ENCODE data around the gene KCTD21.
"Not testable (repeated sequence)": the region's sequence is repeated elsewhere in the genome, so short reads cannot be mapped to it uniquely, and the experiment has no call there.

Gene KCTD21, protein sequence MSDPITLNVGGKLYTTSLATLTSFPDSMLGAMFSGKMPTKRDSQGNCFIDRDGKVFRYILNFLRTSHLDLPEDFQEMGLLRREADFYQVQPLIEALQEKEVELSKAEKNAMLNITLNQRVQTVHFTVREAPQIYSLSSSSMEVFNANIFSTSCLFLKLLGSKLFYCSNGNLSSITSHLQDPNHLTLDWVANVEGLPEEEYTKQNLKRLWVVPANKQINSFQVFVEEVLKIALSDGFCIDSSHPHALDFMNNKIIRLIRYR

DNA sequence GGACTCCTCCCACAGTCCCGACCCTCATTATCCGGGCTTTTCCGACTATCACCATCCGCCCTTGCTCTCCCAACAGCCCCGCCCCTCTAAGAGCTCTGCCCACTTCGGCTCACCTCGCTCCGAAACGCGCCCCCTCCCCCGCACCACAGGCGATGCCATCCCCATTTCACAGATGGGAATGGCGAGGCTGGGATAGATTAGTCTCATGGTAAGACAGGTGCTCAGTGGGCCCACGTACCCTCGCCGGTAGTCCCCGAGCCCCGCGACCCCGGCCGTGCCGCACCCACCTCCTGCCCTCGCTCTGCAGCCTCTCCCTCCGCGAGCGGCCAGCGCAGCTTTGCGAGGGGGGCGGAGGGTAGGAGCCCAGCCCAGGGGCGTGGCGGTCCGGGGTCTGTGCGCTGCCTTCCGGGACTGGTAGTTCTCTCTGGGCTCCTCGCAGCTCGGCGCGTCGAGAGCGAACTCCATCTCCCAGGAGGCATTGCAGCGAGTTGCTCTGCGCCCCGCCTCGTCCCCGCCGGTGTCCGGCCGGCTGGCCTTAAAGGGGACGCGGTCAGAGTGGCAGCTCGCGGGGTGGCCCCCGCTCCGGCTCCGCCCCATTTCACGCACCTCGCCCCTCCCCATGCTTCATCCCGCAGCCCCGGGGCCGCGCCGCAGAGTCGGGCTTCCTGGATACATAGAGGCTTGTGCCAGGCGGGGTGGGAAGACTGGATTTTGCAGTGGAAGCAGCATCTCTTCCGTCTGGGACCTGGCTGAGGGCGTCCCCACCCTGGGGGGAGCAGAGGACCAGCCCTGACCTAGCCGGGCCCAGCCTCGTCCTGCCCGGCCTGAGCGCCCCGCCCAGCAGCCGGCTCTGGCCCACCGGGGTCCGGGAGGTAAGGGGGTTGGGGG is at the start of gene KCTD21, which contains the start of gene USP35:
KCTD21 (minus strand) TSS at position 341 of the 888 bp plus-strand sequence. CDS start 14,072 bp downstream, outside the sequence.
USP35 (plus strand) TSS at position 634 of the 888 bp plus-strand sequence. CDS start 7,327 bp downstream, outside the sequence.
- DNase-seq (ENCODE audit: low read depth) = peak; percentile 81

DNA sequence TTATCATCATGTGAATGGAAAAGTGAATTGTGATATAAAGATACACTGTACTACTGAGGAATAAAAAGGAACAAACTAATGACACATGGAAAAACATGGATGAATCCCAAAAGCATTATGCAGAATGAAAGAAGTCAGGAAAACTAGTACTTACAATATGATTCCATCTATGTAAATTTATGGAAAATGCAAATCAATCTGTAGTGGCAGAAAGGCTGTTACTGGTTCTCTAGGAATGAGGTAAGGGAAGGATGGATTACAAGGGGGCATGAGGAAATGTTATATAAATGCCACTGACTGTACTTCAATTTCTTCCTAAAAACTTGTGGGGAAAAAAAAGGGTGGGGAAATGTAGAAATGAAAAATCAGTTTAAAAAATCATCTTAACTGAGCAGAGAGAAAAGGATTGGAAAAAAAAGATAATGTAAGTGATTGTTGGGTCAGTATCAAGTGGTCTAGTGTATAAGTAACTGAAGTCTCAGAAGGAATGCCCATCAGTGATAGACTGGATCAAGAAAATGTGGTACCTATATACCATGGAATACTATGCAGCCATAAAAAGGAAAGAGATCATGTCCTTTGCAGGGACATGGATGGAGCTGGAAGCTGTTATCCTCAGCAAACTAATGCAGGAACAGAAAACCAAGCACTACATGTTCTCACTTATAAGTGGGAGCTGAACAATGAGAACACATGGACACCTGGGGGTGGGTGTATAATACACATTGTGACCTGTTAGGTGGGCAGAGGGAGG is 49.0 kb upstream of the KCTD21 start:
- no peak for DNase-seq (ENCODE audit: low read depth)

DNA sequence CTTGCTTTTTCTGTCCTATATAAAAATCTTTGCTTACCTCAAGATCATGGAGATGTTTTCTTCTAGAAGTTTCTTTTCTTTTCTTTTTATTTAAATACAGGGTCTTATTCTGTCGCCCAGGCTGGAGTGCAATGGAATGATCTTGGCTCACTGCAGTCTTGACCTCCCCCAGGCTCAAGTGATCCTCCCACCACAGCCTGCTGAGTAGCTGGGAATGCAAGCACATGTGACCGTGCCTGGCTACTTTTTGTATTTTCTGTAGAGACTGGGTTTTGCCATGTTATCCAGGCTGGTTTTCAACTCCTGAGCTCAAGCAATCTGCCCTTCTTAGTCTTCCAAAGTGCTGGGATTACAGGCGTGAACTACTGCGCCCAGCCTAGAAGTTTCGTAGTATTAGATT is 45.6 kb upstream of the KCTD21 start:
- no peak for DNase-seq (ENCODE audit: low read depth)

DNA sequence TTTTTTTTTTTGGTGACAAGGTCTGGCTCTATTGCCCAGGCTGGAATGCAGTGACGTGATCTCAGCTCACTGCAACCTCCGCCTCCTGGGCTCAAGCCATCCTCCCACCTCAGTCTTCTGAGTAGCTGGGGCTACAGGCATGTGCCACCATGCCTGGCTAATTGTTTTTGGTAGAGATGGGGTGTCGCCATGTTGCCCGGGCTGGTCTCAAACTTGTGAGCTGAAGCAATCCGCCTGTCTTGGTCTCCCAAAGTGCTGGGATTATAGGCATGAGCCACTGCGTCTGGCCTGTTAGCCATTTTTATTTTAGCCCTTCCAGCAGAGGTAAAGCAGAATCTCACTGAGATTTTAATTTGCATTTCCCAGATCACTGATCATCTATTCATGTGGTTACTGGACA is 44.6 kb upstream of the KCTD21 start:
- DNase-seq (ENCODE audit: low read depth) = not testable (repeated sequence)

DNA sequence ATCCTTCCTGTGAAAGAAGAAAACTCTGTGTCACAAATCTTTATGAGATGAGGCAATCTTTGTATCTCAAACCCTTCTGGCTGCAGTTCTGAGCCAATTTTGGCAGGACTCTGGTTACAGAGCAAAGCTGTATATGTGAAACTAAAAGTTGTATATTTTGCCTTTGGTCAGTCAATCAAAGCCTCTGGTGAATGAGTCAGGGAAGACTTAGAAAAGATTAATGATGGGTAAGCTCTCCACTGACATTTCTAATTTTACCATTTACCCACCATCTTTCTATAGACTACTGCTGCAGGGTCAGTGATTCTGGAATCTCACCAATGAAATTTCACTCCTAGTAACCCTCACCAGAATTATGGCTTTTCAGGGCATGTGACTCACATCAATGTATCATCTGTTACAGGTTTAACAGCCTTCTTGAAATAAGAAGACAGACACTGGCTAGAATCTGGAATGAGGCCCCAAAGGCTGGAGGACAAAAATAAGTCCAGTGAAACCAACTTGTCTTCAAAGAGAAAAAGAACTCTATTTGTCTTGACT is 43.6 kb upstream of the KCTD21 start:
- no peak for DNase-seq (ENCODE audit: low read depth)

DNA sequence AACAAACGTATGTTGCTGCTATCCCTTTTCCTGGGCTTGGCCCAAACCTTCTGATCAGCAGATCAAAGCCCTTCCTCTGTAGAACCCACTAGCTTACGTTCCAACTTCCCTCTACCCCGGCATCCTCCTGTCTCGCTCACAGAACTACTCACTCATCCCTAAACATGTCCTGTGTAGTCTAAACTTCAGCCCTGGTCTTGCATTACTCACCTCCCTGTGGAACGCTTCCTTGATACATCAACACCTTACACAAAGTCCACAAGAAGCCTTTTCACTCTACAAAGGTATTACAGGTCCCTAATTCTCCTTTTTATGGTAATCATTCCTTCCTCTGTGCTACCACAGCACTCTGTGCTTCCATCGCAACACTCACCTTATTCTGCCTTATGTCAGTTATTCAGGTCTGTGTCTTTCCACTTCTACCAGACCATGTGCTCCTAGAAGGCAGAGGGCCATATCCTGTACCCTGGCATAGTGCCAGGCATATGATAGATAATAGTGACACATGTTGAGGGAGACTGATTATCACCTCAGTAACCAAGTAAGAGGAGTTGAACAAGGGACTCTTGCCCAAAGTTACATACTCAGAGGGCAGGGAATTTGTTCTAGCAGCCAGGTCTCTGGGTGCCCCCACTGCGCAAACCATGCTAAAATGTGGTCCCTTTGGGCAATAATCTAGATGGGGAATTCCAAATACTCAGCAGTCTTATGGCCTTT is 41.9 kb upstream of the KCTD21 start:
- DNase-seq (ENCODE audit: low read depth) = no peak

DNA sequence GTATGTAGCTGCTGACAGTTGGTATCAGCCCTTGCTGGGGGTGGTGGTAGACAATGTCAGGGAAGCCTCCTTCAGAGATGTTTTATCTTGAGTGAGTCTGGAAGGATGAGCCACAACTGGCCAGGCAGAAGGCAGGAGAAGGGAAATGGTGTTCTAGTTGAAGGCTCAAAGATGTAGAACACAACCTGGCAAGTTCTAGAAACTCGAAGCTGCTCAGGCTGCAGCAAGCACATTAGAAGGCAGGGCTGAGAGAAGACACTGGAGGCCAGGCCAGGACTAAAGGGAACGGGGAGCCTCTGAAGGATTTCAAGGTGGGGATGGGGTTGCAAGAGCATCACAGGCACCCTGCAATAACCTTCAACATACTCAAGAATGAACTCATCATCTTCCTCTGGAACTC is 40.7 kb upstream of the KCTD21 start:
- no peak for DNase-seq (ENCODE audit: low read depth)

DNA sequence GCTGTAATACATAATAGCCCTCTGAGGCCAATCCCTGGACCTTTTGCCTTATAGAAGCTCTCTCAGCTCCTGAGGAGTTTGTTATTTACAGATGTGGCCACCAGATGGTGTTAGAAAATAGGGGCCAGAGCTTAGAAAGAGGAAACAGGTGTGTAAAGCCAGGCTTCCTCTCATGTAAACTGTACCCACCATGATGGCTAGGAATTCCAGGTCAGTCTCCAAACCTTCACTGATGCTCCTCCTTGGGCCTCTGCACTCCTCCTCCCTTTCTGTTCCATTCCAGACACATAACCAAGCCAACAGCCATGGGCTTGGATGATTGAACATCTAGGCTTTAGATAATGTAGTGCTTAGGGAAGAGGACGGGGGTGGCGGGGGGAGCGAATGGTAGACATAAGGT is 40.0 kb upstream of the KCTD21 start:
- DNase-seq (ENCODE audit: low read depth) = no peak

DNA sequence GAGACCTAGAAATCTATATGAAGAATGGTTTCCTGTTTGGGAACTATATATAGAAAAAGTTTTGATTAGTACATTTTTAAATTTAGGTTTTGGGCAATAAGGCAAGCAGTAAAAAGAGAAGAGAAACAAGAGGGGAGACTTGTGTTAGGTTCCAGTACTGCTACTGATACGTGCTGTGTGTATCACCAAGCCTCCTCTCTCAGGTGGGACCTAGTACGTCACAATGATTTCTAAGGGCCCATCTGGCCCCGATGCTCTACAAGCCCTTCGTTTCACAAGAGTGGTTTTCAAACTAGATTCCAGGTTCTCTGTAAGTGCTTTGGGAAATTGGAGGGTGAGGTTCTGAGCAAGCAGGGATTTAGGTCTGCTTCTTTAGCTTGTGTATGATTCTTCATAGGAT is 39.5 kb upstream of the KCTD21 start:
- DNase-seq (ENCODE audit: low read depth) = no peak

DNA sequence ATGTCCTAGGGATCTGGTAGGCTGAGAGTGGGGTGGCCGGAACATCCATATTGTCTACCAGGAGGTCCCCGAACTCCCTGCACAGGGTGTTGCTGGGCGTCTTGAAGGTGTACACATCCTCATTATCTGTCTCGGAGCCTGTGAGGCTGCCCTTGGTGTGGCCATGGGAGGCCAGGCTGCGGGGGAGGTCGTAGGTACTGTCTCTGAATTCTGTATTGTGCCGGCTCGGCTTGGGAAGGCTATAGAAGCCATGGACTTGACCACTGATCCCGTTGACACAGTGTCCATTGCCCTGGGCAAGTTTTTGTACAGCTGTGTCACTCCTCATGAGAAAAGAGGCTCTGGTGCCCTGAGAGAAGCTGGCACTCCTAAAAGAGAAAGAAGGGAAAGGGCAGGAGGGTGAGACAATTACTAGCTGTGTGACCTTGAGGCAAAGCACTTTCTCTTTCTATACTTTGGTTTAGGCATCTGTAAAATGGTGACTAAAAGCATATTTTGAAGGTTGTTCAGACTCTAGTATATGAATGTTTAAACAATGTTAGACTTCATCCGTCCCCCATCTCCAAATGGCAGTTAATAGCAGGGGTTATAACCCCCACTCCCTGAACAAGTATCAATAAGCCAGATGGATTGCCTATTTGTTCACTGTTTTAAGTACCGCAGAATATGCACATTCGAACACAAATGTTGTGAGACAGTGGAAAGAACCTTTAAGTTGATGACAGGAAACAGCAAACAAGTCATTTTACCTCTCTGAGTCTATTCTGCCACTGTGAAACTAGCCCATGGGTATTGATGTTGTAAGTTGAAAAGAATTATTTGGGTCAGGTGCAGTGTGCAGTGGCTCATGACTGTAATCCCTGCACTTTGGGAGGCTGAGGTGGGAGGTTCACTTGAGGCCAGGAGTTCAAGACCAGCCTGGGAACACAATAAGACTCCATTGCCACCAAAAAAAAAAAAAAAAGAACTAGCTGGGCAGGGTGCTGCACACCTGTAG is 38.6 kb upstream of the KCTD21 start:
- DNase-seq (ENCODE audit: low read depth) = no peak

DNA sequence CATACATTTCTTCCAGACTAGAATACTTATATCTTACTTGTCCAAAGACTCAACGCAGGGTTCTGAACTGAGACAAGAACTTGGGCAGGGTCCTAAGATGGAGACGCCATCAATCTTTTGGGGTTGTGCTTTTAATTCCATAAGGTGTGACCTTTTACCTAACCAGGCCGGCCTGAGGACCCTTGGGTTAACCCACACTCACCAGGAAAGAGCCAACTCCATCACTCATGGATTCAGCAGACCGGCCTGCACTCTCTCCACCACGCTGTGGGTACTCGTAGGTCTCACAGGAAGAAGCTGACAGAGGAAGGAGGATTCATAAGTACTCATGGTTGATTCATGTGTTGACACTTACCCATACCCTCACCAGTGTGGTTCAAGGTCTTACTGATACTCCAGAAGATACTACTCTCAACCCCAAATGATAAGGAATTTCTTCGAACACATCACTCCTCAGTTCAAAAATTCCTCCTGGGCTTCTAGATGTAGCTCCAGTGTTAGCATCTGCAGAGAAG is 36.5 kb upstream of the KCTD21 start:
- DNase-seq (ENCODE audit: low read depth) = no peak

DNA sequence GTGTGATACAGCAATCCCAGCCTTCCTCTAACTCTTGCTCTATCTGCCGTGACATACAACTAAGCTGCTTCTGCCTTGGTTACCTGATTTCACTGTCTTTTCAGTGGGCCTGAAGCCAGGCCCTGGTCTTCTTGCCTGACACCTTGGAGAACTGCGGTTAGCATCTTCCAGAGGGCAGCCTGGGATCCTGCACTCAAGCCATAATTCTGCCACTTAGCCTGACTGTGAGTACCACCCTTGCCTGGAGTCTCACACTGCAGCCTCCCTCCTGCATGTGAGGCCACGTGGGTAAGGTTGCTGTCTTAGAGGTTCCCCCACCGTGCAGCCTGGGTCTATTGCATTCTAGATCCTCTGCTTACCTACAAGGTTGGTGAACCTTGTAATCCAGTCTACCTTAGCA is 36.1 kb upstream of the KCTD21 start:
- no peak for DNase-seq (ENCODE audit: low read depth)

DNA sequence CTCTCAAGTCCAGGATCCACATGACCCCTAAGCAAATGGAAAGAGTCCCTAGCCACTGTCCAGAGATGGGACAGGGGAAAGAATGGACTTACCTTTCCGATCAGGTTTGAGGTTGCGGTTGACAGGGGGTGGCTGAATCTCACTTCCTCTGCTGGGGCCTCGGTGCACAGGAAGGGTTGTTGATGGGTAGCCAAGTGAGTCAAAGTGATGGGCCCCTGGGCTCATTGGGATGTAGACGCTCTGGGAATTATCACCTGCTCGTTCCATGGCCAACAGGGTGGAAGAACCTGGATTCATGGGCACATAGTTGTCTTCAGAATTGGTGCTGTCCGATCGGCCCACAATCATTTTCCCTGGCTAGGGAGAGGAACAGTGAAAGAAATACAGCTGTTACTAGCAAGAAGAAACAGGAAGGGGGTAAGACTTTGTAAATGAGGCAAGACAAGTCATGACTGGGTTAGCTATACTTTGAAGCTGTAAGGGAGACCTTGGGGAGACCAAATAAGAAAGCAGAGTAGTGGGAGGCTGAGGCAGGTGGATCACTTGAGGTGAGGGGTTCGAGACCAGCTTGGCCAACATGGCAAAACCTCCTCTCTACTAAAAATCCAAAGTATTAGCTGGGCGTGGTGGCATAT is 35.0 kb upstream of the KCTD21 start:
- DNase-seq (ENCODE audit: low read depth) = no peak

DNA sequence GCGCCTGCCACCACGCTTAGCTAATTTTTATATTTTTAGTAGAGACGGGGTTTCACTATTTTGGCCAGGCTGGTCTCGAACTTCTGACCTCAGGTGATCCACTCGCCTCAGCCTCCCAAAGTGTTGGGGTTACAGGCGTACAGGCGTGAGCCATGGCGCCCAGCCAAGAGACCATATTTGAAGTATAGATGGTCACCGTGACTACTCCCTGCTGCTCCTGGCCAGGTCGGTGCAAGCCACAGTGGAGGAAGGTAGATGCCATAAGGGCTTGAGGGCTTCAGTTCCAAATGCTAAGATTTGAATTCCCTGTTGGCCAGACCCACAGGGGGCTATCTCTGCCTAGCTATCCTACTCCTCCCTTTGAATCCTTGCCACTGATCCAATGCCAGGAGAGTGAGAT is 34.3 kb upstream of the KCTD21 start:
- not testable (repeated sequence) for DNase-seq (ENCODE audit: low read depth)

DNA sequence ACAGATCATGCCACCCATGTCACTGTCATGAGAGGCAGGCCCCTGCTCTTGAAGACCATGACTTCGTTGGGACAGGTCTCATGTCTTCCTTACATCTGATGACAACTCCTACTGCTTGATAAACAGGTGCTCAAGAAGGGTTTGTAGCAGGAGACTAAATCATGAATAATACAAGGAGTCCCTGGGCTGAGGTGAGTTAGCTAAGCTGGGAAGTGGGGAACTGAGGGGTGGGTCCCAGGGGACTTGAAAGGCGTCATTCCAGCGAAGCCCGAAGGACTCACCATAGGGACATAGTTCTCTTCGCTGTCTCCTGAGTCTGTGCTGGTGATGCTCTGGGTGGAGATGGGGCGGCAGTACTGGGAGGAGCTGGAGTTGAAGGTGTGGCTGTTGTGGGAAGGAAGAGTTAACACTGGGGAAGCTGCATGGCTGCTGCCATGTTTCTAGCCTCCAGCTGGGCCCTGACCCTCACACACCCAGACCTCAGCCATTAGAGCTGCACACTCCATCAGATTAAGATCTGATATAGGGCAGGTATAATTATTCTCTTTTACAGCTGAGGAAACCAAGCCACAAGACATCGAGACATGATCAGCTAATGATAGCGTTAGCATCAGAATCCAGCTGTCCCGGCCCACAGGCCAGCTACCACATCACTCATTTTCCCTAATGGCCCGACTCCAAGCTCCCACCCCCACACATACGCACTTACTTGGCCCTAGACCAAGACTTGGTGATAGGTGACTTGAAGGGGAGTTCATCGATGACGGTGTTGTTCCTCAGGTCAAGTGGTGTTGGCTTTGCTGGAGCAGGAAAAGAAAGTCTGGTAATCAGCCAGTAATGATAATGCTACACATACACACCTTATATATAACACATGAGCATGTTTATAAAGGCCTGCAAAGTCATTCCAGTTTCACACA is 33.2 kb upstream of the KCTD21 start:
- no peak for DNase-seq (ENCODE audit: low read depth)

DNA sequence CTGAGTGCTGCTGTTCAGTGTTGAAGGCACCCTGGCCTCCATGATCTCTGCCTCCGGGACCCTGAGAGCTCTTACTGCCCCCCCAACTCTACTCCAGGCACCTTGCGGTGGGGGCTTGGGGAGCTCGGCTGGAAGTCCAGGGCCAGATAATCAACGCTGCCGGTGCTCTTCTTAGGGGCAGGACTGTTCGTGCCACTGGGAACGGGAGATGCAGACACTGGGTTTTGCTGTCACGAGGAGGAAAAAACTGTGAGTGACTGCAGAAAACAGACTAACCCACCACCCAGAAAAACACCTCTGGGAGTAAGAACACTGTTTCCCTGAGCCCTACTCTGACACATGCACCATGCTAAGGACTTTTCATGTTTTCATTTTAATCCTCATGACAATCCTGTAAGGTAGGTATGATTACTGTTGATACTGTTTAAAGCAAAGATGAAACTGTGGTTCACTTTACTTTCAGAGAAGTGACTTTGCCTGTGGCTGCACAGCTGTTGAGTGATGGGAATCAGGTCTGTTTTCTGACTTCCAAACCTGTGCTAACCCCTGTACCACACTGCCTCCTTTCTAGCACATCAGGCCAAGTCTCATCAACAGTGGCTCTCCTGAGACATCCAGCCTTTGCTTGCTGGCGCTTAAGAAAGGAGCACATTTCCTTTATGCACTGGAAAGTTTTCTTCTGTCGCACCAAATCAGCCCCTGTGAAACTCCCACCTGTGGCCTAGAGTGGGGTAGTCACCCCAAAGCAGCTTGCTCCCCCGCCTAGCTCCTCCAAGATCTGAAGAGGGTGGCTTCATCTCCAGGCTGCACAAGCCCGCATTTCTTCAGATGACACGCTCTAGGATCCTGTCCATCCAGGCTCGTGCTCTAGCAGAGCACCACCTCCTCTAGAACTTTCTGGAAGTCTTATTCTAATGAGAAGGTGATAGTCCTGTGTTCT is 32.1 kb upstream of the KCTD21 start:
- DNase-seq (ENCODE audit: low read depth) = no peak

DNA sequence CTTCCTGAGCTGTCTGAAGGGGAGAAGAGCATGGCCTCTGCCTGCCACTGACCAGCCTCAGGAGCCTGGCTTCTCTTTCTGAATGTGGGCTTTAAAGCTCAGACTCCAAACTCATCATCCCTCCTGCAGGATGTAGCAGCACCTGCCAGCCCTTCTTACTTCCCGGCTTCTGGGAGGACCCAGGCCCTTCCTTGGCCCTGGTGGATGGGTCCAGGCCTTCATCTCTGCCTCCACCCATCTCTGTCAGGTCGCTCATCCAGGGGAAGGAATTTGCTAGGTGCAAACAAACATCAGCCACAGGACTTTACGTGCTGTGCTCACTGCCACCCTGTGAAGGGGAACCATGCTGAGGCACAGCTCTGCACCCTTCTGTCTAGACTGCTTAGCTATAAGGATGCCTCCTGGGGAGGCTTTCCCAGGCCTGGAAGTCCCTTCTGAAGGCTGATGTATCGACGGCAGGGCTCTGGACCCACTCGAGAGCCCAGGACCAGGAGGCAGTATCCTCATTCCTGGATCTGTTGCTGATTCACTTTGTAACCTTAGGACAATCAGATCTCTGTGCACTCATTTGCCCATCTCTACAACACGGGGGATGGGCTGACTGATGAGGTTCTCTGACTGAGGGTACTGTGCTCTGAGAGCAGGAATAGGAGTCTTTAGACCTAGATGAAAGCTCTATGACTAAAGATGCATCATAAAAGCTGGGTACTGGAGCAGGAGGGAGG is 31.2 kb upstream of the KCTD21 start:
- no peak for DNase-seq (ENCODE audit: low read depth)
